NB4 (cell line): ENCODE measurements around the gene SEPTIN14.
"Not testable (repeated sequence)": the region's sequence is repeated elsewhere in the genome, so short reads cannot be mapped to it uniquely, and the experiment has no call there.

Source experiments
- MAX ChIP-seq: IDR thresholded peaks from 2 replicates; pipeline ENCODE4 v1.6.1; 2011; ENCODE audit warnings: low read depth, low read length
- POLR2A ChIP-seq: IDR thresholded peaks from 2 replicates; pipeline ENCODE4 v1.6.1; 2011; ENCODE audit warnings: mild to moderate bottlenecking; ENCODE audit not compliant: insufficient read length; ENCODE audit errors: extremely low read depth
- TF ChIP-seq, protein P1 (sequence below): IDR thresholded peaks from one replicate; pipeline ENCODE4 v1.5.1; 2012; ENCODE audit warnings: low read depth, low read length

DNA sequence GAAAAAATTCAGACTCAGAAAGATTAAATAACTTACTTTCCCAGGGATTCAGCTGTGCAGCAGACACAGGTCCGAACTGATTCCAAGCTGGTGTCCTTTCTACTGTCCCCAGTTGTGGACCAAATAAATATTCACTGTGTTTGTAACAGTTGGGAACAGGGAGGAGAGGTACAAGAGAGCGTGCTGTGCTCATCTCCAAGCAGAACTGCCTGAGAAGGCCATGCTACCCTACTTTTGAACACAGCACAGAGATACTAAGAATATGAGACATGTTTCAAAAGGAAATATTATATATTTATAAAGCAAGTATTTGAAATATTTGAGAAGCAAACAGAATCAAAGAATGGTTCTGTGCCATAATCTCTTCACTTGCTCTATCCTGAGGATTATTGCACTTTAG is at the start of gene SEPTIN14:
- TF ChIP-seq, protein P1, sequence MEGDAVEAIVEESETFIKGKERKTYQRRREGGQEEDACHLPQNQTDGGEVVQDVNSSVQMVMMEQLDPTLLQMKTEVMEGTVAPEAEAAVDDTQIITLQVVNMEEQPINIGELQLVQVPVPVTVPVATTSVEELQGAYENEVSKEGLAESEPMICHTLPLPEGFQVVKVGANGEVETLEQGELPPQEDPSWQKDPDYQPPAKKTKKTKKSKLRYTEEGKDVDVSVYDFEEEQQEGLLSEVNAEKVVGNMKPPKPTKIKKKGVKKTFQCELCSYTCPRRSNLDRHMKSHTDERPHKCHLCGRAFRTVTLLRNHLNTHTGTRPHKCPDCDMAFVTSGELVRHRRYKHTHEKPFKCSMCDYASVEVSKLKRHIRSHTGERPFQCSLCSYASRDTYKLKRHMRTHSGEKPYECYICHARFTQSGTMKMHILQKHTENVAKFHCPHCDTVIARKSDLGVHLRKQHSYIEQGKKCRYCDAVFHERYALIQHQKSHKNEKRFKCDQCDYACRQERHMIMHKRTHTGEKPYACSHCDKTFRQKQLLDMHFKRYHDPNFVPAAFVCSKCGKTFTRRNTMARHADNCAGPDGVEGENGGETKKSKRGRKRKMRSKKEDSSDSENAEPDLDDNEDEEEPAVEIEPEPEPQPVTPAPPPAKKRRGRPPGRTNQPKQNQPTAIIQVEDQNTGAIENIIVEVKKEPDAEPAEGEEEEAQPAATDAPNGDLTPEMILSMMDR = not testable (repeated sequence)
- not testable (repeated sequence) for TF ChIP-seq MAX, POLR2A
